ENCODE data around the gene SCARF2.

The SCARF2 gene

GRCh38 chr22:20403779-20404140 lies 33.9 kb downstream of the SCARF2 start:
- Histone ChIP-seq H3K36me3 (ENCODE audit: control insufficient read depth in 2 of 2, insufficient read depth in 1 of 2, low read length in 2 of 2) (peaks cover 0 to 74% of the 10 kb centered on the region in 2 experiments; a peak in 2 of 3 replicates), H3K9me3 (ENCODE audit: control insufficient read depth, insufficient read depth, low read depth, low read length) (no peaks in the 10 kb centered on the region), H3K4me1 (ENCODE audit: control insufficient read depth, insufficient read depth, low read length) (no peaks in the 10 kb centered on the region), H3K4me3 (ENCODE audit: low read depth, low read length) (no peak overlapping the region), H3K27ac (ENCODE audit: extremely low read depth, low read depth, low read length) (no peak overlapping the region)
- ChIA-PET POLR2A (interaction anchor here (2.8 kb wide), 1 partner anchor 10 kb away, joined by 13 read pairs; the partner anchor contains the start of gene ZNF74), CTCF (interaction anchor here (1.2 to 1.9 kb wide), 2 partner anchors 9 to 15 kb away, joined by 4 read pairs; no protein-coding TSS in a partner anchor)
- TF ChIP-seq TRIM28 (IDR thresholded peaks at IDR 0.05; ENCODE audit: borderline replicate concordance, low read length) (no peak), ZNF23 (tag by site-specific recombination; IDR thresholded peaks at IDR 0.05; ENCODE audit: borderline replicate concordance) (no peak), ZNF174 (tag by site-specific recombination; IDR thresholded peaks at IDR 0.05) (no peak), ZNF280C (tag by site-specific recombination; IDR thresholded peaks at IDR 0.05) (no peak), TCF7L2 (IDR thresholded peaks at IDR 0.05; ENCODE audit: borderline replicate concordance, low read depth, low read length) (no peak), ZNF221 (tag by site-specific recombination; IDR thresholded peaks at IDR 0.05; ENCODE audit: borderline replicate concordance) (no peak)

- no peak overlapping the region for H3K27ac ChIP-seq (ENCODE audit: extremely low read depth, low read depth, low read length)
- CTCF ChIA-PET = interaction anchor here (0.8 to 1.9 kb wide), 3 partner anchors 8 to 338 kb away, joined by 3 to 4 read pairs (median 4); no protein-coding TSS in a partner anchor
- H3K9me3 ChIP-seq (ENCODE audit: control insufficient read depth, insufficient read depth, low read depth, low read length) = no peaks in the 10 kb centered on the region
- POLR2A ChIA-PET = interaction anchor here (2.8 kb wide), 1 partner anchor 9 kb away, joined by 13 read pairs; the partner anchor contains the start of gene ZNF74
- H3K36me3 ChIP-seq (ENCODE audit: control insufficient read depth in 2 of 2, insufficient read depth in 1 of 2, low read length in 2 of 2) = peaks cover 0 to 74% of the 10 kb centered on the region in 2 experiments; a peak in 1 of 3 replicates
- H3K4me1 ChIP-seq (ENCODE audit: control insufficient read depth, insufficient read depth, low read length) = no peaks in the 10 kb centered on the region
- H3K4me3 ChIP-seq (ENCODE audit: low read depth, low read length) = no peak overlapping the region
- TF ChIP-seq ZNF518A (tag by site-specific recombination; conservative IDR thresholded peaks at IDR 0.05; ENCODE audit: low read depth) (no peak), ZNF16 (tag by site-specific recombination; IDR thresholded peaks at IDR 0.05; ENCODE audit: low read depth) (no peak), ZNF488 (tag by site-specific recombination; IDR thresholded peaks at IDR 0.05) (no peak), PATZ1 (tag by site-specific recombination; IDR thresholded peaks at IDR 0.05) (no peak), ZNF324 (tag by site-specific recombination; IDR thresholded peaks at IDR 0.05) (no peak), ZNF133 (tag by site-specific recombination; IDR thresholded peaks at IDR 0.05) (no peak), ZNF211 (tag by site-specific recombination; IDR thresholded peaks at IDR 0.05; ENCODE audit: low read depth) (no peak), REPIN1 (tag by site-specific recombination; IDR thresholded peaks at IDR 0.05; ENCODE audit: low read depth) (no peak), ZNF132 (tag by site-specific recombination; IDR thresholded peaks at IDR 0.05; ENCODE audit: borderline replicate concordance) (no peak), ZNF701 (tag by site-specific recombination; IDR thresholded peaks at IDR 0.05) (no peak), OVOL3 (tag by site-specific recombination; IDR thresholded peaks at IDR 0.05) (no peak), HOXD13 (CRISPR knock-in tag; IDR thresholded peaks at IDR 0.05; ENCODE audit: borderline replicate concordance) (no peak), ZNF837 (tag by site-specific recombination; IDR thresholded peaks at IDR 0.05) (no peak), ZNF777 (tag by site-specific recombination; IDR thresholded peaks at IDR 0.05; ENCODE audit: borderline replicate concordance) (no peak), KLF10 (tag by site-specific recombination; IDR thresholded peaks at IDR 0.05) (no peak), ZNF548 (tag by site-specific recombination; IDR thresholded peaks at IDR 0.05) (no peak), ZFP3 (tag by site-specific recombination; IDR thresholded peaks at IDR 0.05; ENCODE audit: low read depth) (no peak), ZNF404 (tag by site-specific recombination; IDR thresholded peaks at IDR 0.05) (no peak), ZNF19 (tag by site-specific recombination; IDR thresholded peaks at IDR 0.05; ENCODE audit: low read depth) (no peak)
Observed at GRCh38 chr22:20402960-20403778, 34.5 kb downstream of the SCARF2 start.

All from HEK293 (cell line).